ENCODE results near the gene RNF114. TPM values are rescaled to one million over a fixed set of nuclear protein-coding genes. Genes with fewer than 3 reads are reported as not detected.

The RNF114 gene
- total RNA-seq, 1 experiment from 2014 or later, result 90.0 TPM

GRCh38 chr20:49916146-49917002 is 19.8 kb upstream of the RNF114 start:
- Histone ChIP-seq H3K27ac (ENCODE audit: low read depth, low read length, poor library complexity, severe bottlenecking) (peak overlapping the region; percentile 100), H3K4me1 (ENCODE audit: insufficient read depth, low read length, poor library complexity, severe bottlenecking) (peaks cover 8% of the 10 kb centered on the region), H3K36me3 (ENCODE audit: insufficient read depth, low read length, poor library complexity, severe bottlenecking) (no peaks in the 10 kb centered on the region), H3K27me3 (replicated peaks; ENCODE audit: insufficient read depth, low read depth, low read length, poor library complexity) (no peaks in the 10 kb centered on the region), H3K4me3 (ENCODE audit: low read depth, low read length, poor library complexity, severe bottlenecking) (peak overlapping the region; percentile 90), H3K9me3 (ENCODE audit: low read depth, low read length, poor library complexity, severe bottlenecking) (no peaks in the 10 kb centered on the region)
- CTCF ChIA-PET, result interaction anchor here (0.5 to 1.6 kb wide), 12 partner anchors 28 to 612 kb away, joined by 3 to 14 read pairs (median 4); no protein-coding TSS in a partner anchor
- POLR2A ChIA-PET (ENCODE audit: low non-redundant PET), result interaction anchor here (0.6 to 0.9 kb wide), 4 partner anchors 10 to 643 kb away, joined by 3 to 12 read pairs (median 4); no protein-coding TSS in a partner anchor
- intact Hi-C loops (cut with micrococcal nuclease; ENCODE audit: unreplicated experiment), result no loop called here
- no peak for TF ChIP-seq CTCF (conservative IDR thresholded peaks at IDR 0.05; ENCODE audit: low read depth, low read length)
- no peak for TF ChIP-seq EZH2 (IDR thresholded peaks at IDR 0.05; ENCODE audit: borderline replicate concordance, low read depth, low read length, poor library complexity, severe bottlenecking)
- peak; percentile 41 for DNase-seq (ENCODE audit: low spot score)
- BruUV-seq (replicated peaks), result TSS peak; percentile 74

GRCh38 chr20:49918446-49918845 is 17.8 kb upstream of the RNF114 start:
- DNase-seq (ENCODE audit: low spot score), result no peak
- Histone ChIP-seq H3K9me3 (ENCODE audit: low read depth, low read length, poor library complexity, severe bottlenecking) (no peaks in the 10 kb centered on the region), H3K27me3 (replicated peaks; ENCODE audit: insufficient read depth, low read depth, low read length, poor library complexity) (no peaks in the 10 kb centered on the region), H3K27ac (ENCODE audit: low read depth, low read length, poor library complexity, severe bottlenecking) (no peak overlapping the region), H3K36me3 (ENCODE audit: insufficient read depth, low read length, poor library complexity, severe bottlenecking) (no peaks in the 10 kb centered on the region), H3K4me1 (ENCODE audit: insufficient read depth, low read length, poor library complexity, severe bottlenecking) (peaks cover 8% of the 10 kb centered on the region), H3K4me3 (ENCODE audit: low read depth, low read length, poor library complexity, severe bottlenecking) (no peak overlapping the region)
- intact Hi-C loops (cut with micrococcal nuclease; ENCODE audit: unreplicated experiment), result no loop called here
- TF ChIP-seq CTCF (conservative IDR thresholded peaks at IDR 0.05; ENCODE audit: low read depth, low read length) (no peak), EZH2 (IDR thresholded peaks at IDR 0.05; ENCODE audit: borderline replicate concordance, low read depth, low read length, poor library complexity, severe bottlenecking) (no peak)
- no TSS peak for BruUV-seq (replicated peaks)
- ChIA-PET POLR2A (ENCODE audit: low non-redundant PET) (no interaction called here), CTCF (no interaction called here)

- POLR2A ChIA-PET (ENCODE audit: low non-redundant PET), result no interaction called here
Measured at GRCh38 chr20:49919009-49919408, 17.2 kb upstream of the RNF114 start.

More at GRCh38 chr20:49919009-49919408, 17.2 kb upstream of the RNF114 start:
- Histone ChIP-seq H3K9me3 (ENCODE audit: low read depth, low read length, poor library complexity, severe bottlenecking) (no peaks in the 10 kb centered on the region), H3K27ac (ENCODE audit: low read depth, low read length, poor library complexity, severe bottlenecking) (no peak overlapping the region), H3K36me3 (ENCODE audit: insufficient read depth, low read length, poor library complexity, severe bottlenecking) (no peaks in the 10 kb centered on the region), H3K4me1 (ENCODE audit: insufficient read depth, low read length, poor library complexity, severe bottlenecking) (peaks cover 5% of the 10 kb centered on the region), H3K27me3 (replicated peaks; ENCODE audit: insufficient read depth, low read depth, low read length, poor library complexity) (no peaks in the 10 kb centered on the region), H3K4me3 (ENCODE audit: low read depth, low read length, poor library complexity, severe bottlenecking) (no peak overlapping the region)
- DNase-seq (ENCODE audit: low spot score), result no peak
- intact Hi-C loops (cut with micrococcal nuclease; ENCODE audit: unreplicated experiment), result no loop called here
- no peak for TF ChIP-seq EZH2 (IDR thresholded peaks at IDR 0.05; ENCODE audit: borderline replicate concordance, low read depth, low read length, poor library complexity, severe bottlenecking)
- no peak for TF ChIP-seq CTCF (conservative IDR thresholded peaks at IDR 0.05; ENCODE audit: low read depth, low read length)
- BruUV-seq (replicated peaks), result no TSS peak
- CTCF ChIA-PET, result no interaction called here
